GM12891 (cell line): ENCODE measurements around the gene SPTBN5.

Experiments
- POLR2A ChIP-seq: IDR thresholded peaks from 2 replicates; pipeline ENCODE4 v1.6.1; 2011; ENCODE audit warnings: low read depth, low read length, control low read depth
- TAF1 ChIP-seq: IDR thresholded peaks from 2 replicates; pipeline ENCODE4 v1.6.1; 2011; ENCODE audit warnings: low read depth, low read length, control low read depth

DNA sequence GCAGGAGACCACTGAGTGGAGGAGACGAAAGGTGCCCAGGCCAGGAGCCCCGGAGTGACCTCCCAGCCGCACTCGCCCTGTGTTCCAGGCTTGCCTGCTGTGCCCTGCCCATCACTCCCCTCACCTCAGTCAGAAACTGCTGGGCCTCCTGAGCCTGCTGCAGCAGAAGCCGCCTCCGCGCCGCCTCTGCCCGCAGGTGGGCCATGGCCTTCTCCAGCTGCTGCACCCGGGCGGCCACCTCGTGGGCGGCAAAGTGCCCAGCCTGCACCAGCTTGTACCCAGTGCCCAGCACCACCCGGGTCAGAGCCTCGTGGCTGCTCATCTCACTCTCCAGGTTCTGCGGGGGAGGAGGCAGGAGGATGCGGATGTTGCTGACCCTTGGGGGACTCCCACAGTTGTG lies 37.6 kb downstream of the SPTBN5 start:
- TF ChIP-seq POLR2A (no peak), TAF1 (no peak)
